Upper lobe of left lung (tissue), 6 donors: ENCODE measurements around the gene KANSL1. TPM values are rescaled to one million over a fixed set of nuclear protein-coding genes. Genes with fewer than 3 reads are reported as not detected.

Experiments used
- ATAC-seq, 2 donors: fragments of 200-7000 bp; cut with Tn5 transposase; one replicate each; pipeline ENCODE4 v1.9.1; 2022; ENCODE audit warnings: mild to moderate bottlenecking in 2 of 2, moderate library complexity in 2 of 2; ENCODE audit not compliant: low FRiP score in 2 of 2
- DNase-seq, 2 donors: peaks; one replicate each; pipeline ENCODE4 v3.0.0-alpha.2; 2019 to 2020
- H3K27ac ChIP-seq, 4 donors: fragments of 200-600 bp; sonication (generic); one replicate each; pipeline ENCODE4 v1.5.1; 2016 to 2019
- H3K27me3 ChIP-seq, 4 donors: fragments of 200-600 bp; sonication (generic); one replicate each; pipeline ENCODE4 v1.5.1; 2017 to 2019
- H3K36me3 ChIP-seq, 4 donors: fragments of 200-600 bp; sonication (generic); one replicate each; pipeline ENCODE4 v1.5.1; 2016 to 2019
- H3K4me1 ChIP-seq, 4 donors: fragments of 200-600 bp; sonication (generic); one replicate each; pipeline ENCODE4 v1.5.1; 2018 to 2019
- H3K4me3 ChIP-seq, 4 donors: fragments of 200-600 bp; sonication (generic); one replicate each; pipeline ENCODE4 v1.5.1; 2017 to 2019; ENCODE audit warnings: mild to moderate bottlenecking in 2 of 4, moderate library complexity in 1 of 4
- H3K9me3 ChIP-seq, 4 donors: fragments of 200-600 bp; sonication (generic); one replicate each; pipeline ENCODE4 v1.5.1; 2018 to 2019
- EP300 ChIP-seq, 4 donors: sonication (generic); formaldehyde crosslinking; IDR thresholded peaks; one replicate each; pipeline ENCODE4 v1.5.1; 2017; ENCODE audit warnings: antibody characterized with exemption in 4 of 4, control low read depth in 2 of 4
- POLR2A ChIP-seq, 4 donors: fragments of 450-650 bp; IDR thresholded peaks; one replicate each; pipeline ENCODE4 v1.5.1; 2016 to 2017; ENCODE audit warnings: antibody characterized with exemption in 4 of 4, mild to moderate bottlenecking in 2 of 4
- POLR2AphosphoS5 ChIP-seq, 2 donors: sonication (generic); formaldehyde crosslinking; IDR thresholded peaks; one replicate each; pipeline ENCODE4 v1.5.1; 2017; ENCODE audit warnings: antibody characterized with exemption in 2 of 2
- WGBS, 2 donors: methylation state at CpG; one replicate each; pipeline ENCODE4 v1.1.5; 2017 to 2018; 5-methylcytosine and 5-hydroxymethylcytosine counted together
- total RNA-seq, 6 donors: library from RNA; depleted of rRNA in 4 of 6; stranded (reverse); fragments of >200 nt in 4 of 6; gene quantifications; one replicate each; pipeline versions ENCODE4 v1.1.0 to v1.2.1, GENCODE V29; 2016 to 2021
- TF ChIP-seq, protein P1 (sequence below), 6 experiments: fragments of 450-650 bp in 4 of 6; fragments of 200-600 bp in 2 of 6; sonication (generic) in 2 of 6; IDR thresholded peaks; one replicate each; pipeline ENCODE4 v1.5.1; 2016 to 2019; ENCODE audit warnings: antibody characterized with exemption in 6 of 6
- donor health status: DM: no; HTN: no; CAD: no; lungs with moderate emphysema.
- donor health status: DM: no; HTN: yes; CAD: no; lungs with severe emphysema.

The KANSL1 gene
- total RNA-seq, 6 donors from 2014 or later, result 60.5 to 294 (median 108) TPM

GRCh38 chr17:46059486-46059885 is 133.7 kb downstream of the KANSL1 start:
- Histone ChIP-seq H3K36me3 (peaks cover 0 to 48% (median 5%) of the 10 kb centered on the region in 4 donors), H3K27ac (no peak overlapping the region)
- 64 to 85% methylated on average over 6 of the region's 6 CpGs for WGBS, 2 donors

GRCh38 chr17:46057366-46057765 is 135.9 kb downstream of the KANSL1 start:
- TF ChIP-seq EP300 (IDR thresholded peaks at IDR 0.05), result no peak
- Histone ChIP-seq H3K4me1 (peaks cover 2 to 13% (median 3%) of the 10 kb centered on the region in 4 donors), H3K27ac (no peak overlapping the region), H3K27me3 (no peaks in the 10 kb centered on the region), H3K36me3 (peaks cover 0 to 42% (median 0%) of the 10 kb centered on the region in 4 donors), H3K9me3 (no peaks in the 10 kb centered on the region), H3K4me3 (no peak overlapping the region)
- WGBS, 2 donors, result 95% methylated on average over 4 of the region's 4 CpGs
- DNase-seq, result no peak
- no peak for ATAC-seq

More at GRCh38 chr17:46059486-46059885, 133.7 kb downstream of the KANSL1 start:
- peaks cover 3 to 18% (median 9%) of the 10 kb centered on the region in 4 donors for H3K4me1 ChIP-seq
- no peak for DNase-seq
- no peaks in the 10 kb centered on the region for H3K9me3 ChIP-seq
- no peak overlapping the region for H3K4me3 ChIP-seq
- no peaks in the 10 kb centered on the region for H3K27me3 ChIP-seq
- ATAC-seq, result no peak
- TF ChIP-seq POLR2A (IDR thresholded peaks at IDR 0.05), result no peak
- TF ChIP-seq, protein P1, sequence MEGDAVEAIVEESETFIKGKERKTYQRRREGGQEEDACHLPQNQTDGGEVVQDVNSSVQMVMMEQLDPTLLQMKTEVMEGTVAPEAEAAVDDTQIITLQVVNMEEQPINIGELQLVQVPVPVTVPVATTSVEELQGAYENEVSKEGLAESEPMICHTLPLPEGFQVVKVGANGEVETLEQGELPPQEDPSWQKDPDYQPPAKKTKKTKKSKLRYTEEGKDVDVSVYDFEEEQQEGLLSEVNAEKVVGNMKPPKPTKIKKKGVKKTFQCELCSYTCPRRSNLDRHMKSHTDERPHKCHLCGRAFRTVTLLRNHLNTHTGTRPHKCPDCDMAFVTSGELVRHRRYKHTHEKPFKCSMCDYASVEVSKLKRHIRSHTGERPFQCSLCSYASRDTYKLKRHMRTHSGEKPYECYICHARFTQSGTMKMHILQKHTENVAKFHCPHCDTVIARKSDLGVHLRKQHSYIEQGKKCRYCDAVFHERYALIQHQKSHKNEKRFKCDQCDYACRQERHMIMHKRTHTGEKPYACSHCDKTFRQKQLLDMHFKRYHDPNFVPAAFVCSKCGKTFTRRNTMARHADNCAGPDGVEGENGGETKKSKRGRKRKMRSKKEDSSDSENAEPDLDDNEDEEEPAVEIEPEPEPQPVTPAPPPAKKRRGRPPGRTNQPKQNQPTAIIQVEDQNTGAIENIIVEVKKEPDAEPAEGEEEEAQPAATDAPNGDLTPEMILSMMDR (IDR thresholded peaks at IDR 0.05), result no peak

- no peak for DNase-seq
- no peaks in the 10 kb centered on the region for H3K27me3 ChIP-seq
- H3K4me1 ChIP-seq, result peaks cover 2 to 13% (median 3%) of the 10 kb centered on the region in 4 donors
- peak in 1 of 2 donors; percentile 88 for ATAC-seq
- no peak overlapping the region for H3K4me3 ChIP-seq
- no peak overlapping the region for H3K27ac ChIP-seq
- 56 to 58% methylated on average over 4 of the region's 4 CpGs for WGBS, 2 donors
- TF ChIP-seq, protein P1 (IDR thresholded peaks at IDR 0.05), result no peak
- TF ChIP-seq EP300 (IDR thresholded peaks at IDR 0.05) (no peak), POLR2A (IDR thresholded peaks at IDR 0.05) (no peak), POLR2AphosphoS5 (IDR thresholded peaks at IDR 0.05) (no peak)
- peaks cover 0 to 42% (median 0%) of the 10 kb centered on the region in 4 donors for H3K36me3 ChIP-seq
- H3K9me3 ChIP-seq, result no peaks in the 10 kb centered on the region
Observed at GRCh38 chr17:46056800-46057304, 136.4 kb downstream of the KANSL1 start.

DNA sequence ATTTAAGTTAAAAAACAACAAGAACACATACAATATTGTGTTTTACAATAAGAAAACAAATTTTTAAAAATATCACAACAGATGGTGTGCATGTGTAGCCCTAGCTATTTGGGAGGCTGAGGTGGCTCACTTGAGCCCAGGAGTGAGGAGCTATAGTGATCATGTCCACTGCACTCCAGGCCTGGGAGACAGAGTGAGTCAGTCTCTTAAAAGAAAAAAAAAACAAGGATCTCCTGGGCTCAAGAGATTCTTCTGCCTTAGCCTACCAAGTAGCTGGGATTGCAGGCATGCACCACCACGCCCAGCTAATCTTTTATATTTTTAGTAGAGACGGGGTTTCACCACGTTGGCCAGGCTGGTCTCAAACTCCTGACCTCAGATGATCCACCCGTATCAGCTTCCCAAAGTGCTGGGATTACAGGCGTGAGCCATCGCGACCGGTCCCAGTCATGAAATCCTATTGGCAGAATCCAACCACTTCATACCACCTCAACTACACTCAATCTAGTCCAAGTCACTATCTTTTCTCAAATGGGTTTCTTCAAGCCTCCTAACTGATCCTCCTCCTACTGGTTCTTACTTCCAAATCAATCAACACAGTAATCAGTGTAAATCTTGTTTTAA is 139.2 kb downstream of the KANSL1 start:
- WGBS, 2 donors, result 94 to 95% methylated on average over 8 of the region's 8 CpGs

DNA sequence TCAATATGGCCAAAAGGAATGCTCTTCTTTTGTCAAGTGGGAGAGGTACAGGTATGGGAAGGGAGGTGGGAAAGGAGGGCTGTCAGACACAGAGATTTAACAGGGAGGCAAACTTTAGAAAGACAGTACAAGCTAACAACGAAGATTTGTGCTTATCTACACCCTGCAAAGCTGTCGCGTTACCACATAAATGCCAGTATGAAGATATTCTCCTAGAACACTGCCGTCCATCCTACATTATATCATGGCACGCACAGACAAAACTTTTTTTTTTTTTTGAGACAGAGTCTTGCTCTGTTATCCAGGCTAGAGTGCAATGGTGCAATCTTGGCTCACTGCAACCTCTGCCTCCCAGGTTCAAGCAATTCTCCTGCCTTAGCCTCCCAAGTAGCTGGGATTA is 143.6 kb downstream of the KANSL1 start:
- H3K36me3 ChIP-seq, result peaks cover 18 to 59% (median 33%) of the 10 kb centered on the region in 4 donors

More for the DNA sequence above, 139.2 kb downstream of the KANSL1 start:
- DNase-seq (no peak), ATAC-seq (peak in 1 of 2 donors; percentile 60)
- peaks cover 2 to 13% (median 3%) of the 10 kb centered on the region in 4 donors for H3K4me1 ChIP-seq
- no peaks in the 10 kb centered on the region for H3K27me3 ChIP-seq
- H3K36me3 ChIP-seq, result peaks cover 8 to 48% (median 15%) of the 10 kb centered on the region in 4 donors
- H3K4me3 ChIP-seq, result no peak overlapping the region
- no peak overlapping the region for H3K27ac ChIP-seq
- H3K9me3 ChIP-seq, result no peaks in the 10 kb centered on the region
- TF ChIP-seq, protein P1 (IDR thresholded peaks at IDR 0.05), result no peak
- TF ChIP-seq EP300 (IDR thresholded peaks at IDR 0.05) (no peak), POLR2AphosphoS5 (IDR thresholded peaks at IDR 0.05) (no peak)

More for the DNA sequence above, 143.6 kb downstream of the KANSL1 start:
- TF ChIP-seq POLR2AphosphoS5 (IDR thresholded peaks at IDR 0.05) (no peak), POLR2A (IDR thresholded peaks at IDR 0.05) (no peak), EP300 (IDR thresholded peaks at IDR 0.05) (no peak)
- TF ChIP-seq, protein P1 (IDR thresholded peaks at IDR 0.05), result no peak
- 93 to 96% methylated on average over 5 of the region's 5 CpGs for WGBS, 2 donors
- ATAC-seq, result no peak
- no peak for DNase-seq
- Histone ChIP-seq H3K4me3 (no peak overlapping the region), H3K9me3 (no peaks in the 10 kb centered on the region), H3K27ac (no peak overlapping the region), H3K27me3 (no peaks in the 10 kb centered on the region), H3K4me1 (peaks cover 17 to 28% (median 23%) of the 10 kb centered on the region in 4 donors)
